ENCODE data around the gene CAMK2A. TPM values are rescaled to one million over a fixed set of nuclear protein-coding genes. Genes with fewer than 3 reads are reported as not detected.
A peak's percentile ranks its signal among the peaks of the same experiment; 100 is the strongest.

Gene CAMK2A
- total RNA-seq, 2 experiments from 2014 or later, result not detected

DNA sequence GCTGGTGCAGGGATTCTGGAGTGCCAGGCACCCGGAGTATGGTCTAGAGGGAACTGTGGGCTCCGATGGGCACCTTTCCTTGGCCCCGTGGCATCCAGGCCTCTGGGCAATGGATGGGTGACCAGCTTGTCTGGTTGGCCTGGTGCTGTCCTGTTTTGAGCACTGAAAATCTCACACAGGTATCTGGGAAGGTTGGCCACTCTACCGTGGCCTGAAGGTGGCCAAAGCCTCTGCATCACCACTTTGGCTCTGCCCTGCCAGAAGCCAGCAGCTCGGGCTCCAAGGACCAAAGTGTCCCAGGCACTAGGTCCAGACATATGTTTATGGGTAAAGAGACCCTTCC lies 70.9 kb downstream of the CAMK2A start:
- Histone ChIP-seq H3K79me2 (ENCODE audit: insufficient read depth, low read depth, low read length) (no peaks in the 10 kb centered on the region), H2AFZ (ENCODE audit: low read length) (no peak overlapping the region), H3K9me3 (ENCODE audit: low read length) (no peaks in the 10 kb centered on the region), H3K27ac (ENCODE audit: low read depth, low read length, poor library complexity, severe bottlenecking) (no peak overlapping the region), H4K20me1 (ENCODE audit: insufficient read depth, low read length) (no peaks in the 10 kb centered on the region), H3K4me3 (ENCODE audit: low read depth, low read length, poor library complexity, severe bottlenecking) (no peak overlapping the region), H3K36me3 (ENCODE audit: insufficient read depth, low read length) (no peaks in the 10 kb centered on the region), H3K9me2 (ENCODE audit: insufficient read depth, low read length) (no peaks in the 10 kb centered on the region), H3K4me1 (ENCODE audit: insufficient read depth, low read length, poor library complexity, severe bottlenecking) (no peaks in the 10 kb centered on the region), H3K4me2 (ENCODE audit: low read length) (no peak overlapping the region)
- intact Hi-C loops (cut with micrococcal nuclease; ENCODE audit: unreplicated experiment), result loop anchor here (1.0 kb wide), 2 partner anchors 57 to 88 kb away; no protein-coding TSS in a partner anchor
- ChIA-PET POLR2A (no interaction called here), CTCF (ENCODE audit: unreplicated experiment) (interaction anchor here (0.5 to 1.0 kb wide), 4 partner anchors 9 to 59 kb away, joined by 3 to 4 read pairs (median 3); no protein-coding TSS in a partner anchor)
- no peak for DNase-seq (ENCODE audit: low spot score)
- no peak for TF ChIP-seq EZH2phosphoT487 (IDR thresholded peaks at IDR 0.05; ENCODE audit: borderline replicate concordance, low read depth, low read length)
- TF ChIP-seq, protein P1, sequence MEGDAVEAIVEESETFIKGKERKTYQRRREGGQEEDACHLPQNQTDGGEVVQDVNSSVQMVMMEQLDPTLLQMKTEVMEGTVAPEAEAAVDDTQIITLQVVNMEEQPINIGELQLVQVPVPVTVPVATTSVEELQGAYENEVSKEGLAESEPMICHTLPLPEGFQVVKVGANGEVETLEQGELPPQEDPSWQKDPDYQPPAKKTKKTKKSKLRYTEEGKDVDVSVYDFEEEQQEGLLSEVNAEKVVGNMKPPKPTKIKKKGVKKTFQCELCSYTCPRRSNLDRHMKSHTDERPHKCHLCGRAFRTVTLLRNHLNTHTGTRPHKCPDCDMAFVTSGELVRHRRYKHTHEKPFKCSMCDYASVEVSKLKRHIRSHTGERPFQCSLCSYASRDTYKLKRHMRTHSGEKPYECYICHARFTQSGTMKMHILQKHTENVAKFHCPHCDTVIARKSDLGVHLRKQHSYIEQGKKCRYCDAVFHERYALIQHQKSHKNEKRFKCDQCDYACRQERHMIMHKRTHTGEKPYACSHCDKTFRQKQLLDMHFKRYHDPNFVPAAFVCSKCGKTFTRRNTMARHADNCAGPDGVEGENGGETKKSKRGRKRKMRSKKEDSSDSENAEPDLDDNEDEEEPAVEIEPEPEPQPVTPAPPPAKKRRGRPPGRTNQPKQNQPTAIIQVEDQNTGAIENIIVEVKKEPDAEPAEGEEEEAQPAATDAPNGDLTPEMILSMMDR (conservative IDR thresholded peaks at IDR 0.05; ENCODE audit: low read length), result no peak
- no TSS peak for BruUV-seq (replicated peaks)

DNA sequence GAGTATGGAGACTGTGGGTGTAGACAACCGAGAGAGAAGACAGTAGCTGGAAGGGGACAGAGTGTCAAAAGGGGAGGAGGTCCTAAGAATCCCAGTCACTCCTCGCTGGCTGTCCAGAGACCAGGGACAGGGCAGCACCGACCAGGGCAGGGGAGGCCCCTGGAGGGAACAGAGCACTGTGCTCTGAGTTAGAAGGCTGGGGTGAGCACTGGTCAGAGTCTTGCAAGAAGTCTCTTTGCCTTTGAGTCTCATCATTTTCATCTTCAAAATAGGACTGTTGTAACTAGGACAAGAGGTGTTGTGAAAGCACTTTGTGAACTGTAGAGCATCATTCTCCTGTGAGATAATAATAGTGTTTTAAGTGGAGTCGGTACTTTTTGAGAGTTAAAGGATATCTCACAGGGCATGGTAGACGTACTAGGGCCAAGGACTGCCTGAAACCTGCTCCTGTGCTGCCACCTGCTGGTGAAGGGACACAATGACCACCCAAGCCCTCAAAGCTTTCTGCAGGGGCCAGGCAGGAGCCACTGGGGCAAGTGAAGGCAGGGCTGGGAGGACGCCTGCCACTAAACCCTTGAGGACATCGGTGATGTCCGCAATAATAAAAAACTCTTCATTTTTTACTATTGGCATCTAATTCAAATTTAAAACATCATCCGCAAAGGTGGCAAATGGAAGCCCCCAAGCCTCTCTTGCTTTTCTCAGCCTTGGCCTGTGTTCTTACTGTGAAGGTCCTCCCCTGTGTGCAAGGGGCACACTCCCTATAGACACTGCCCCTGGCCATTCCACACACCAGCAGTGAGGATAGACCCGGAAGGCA lies 71.5 kb downstream of the CAMK2A start:
- BruUV-seq (replicated peaks), result no TSS peak
- no peaks in the 10 kb centered on the region for H4K20me1 ChIP-seq (ENCODE audit: insufficient read depth, low read length)
- H3K9me3 ChIP-seq (ENCODE audit: low read length), result no peaks in the 10 kb centered on the region
- no peaks in the 10 kb centered on the region for H3K79me2 ChIP-seq (ENCODE audit: insufficient read depth, low read depth, low read length)
- no peak overlapping the region for H3K4me2 ChIP-seq (ENCODE audit: low read length)
- H2AFZ ChIP-seq (ENCODE audit: low read length), result no peak overlapping the region
- TF ChIP-seq EZH2phosphoT487 (IDR thresholded peaks at IDR 0.05; ENCODE audit: borderline replicate concordance, low read depth, low read length), result no peak
- TF ChIP-seq, protein P1 (conservative IDR thresholded peaks at IDR 0.05; ENCODE audit: low read length), result peak; percentile 93
- no peaks in the 10 kb centered on the region for H3K36me3 ChIP-seq (ENCODE audit: insufficient read depth, low read length)
- H3K4me3 ChIP-seq (ENCODE audit: low read depth, low read length, poor library complexity, severe bottlenecking), result no peak overlapping the region
- DNase-seq (ENCODE audit: low spot score), result peak; percentile 82
- ChIA-PET CTCF (ENCODE audit: unreplicated experiment) (interaction anchor here (1.0 kb wide), 2 partner anchors 10 to 36 kb away, joined by 3 read pairs; no protein-coding TSS in a partner anchor), POLR2A (no interaction called here)
- H3K4me1 ChIP-seq (ENCODE audit: insufficient read depth, low read length, poor library complexity, severe bottlenecking), result no peaks in the 10 kb centered on the region
- intact Hi-C loops (cut with micrococcal nuclease; ENCODE audit: unreplicated experiment), result loop anchor here (1.0 kb wide), 2 partner anchors 57 to 88 kb away; no protein-coding TSS in a partner anchor
- no peaks in the 10 kb centered on the region for H3K9me2 ChIP-seq (ENCODE audit: insufficient read depth, low read length)
- no peak overlapping the region for H3K27ac ChIP-seq (ENCODE audit: low read depth, low read length, poor library complexity, severe bottlenecking)

DNA sequence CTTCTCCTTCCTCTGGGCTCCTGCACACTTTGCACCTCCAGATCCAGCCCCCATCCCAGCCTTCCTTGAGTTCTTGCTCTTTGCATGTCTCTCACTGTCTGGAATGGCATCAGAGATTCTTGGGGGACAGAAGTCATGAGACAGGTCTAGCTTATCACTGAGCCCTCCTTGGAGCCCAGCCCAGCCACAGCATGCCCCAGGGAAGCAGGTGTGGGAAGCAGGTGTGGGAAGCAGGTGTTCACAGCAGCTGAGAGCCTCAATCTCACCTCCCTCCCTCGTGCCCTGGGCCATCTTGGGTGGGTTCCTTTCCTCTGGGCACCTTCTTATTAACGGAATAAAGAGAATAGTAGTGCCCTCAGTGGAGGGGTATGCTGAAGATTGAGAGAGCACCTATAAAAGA lies 72.5 kb downstream of the CAMK2A start:
- no peaks in the 10 kb centered on the region for H3K36me3 ChIP-seq (ENCODE audit: insufficient read depth, low read length)
- no peaks in the 10 kb centered on the region for H3K9me3 ChIP-seq (ENCODE audit: low read length)
- H3K4me1 ChIP-seq (ENCODE audit: insufficient read depth, low read length, poor library complexity, severe bottlenecking), result no peaks in the 10 kb centered on the region
- H3K4me2 ChIP-seq (ENCODE audit: low read length), result no peak overlapping the region
- CTCF ChIA-PET (ENCODE audit: unreplicated experiment), result no interaction called here
- H4K20me1 ChIP-seq (ENCODE audit: insufficient read depth, low read length), result no peaks in the 10 kb centered on the region
- BruUV-seq (replicated peaks), result no TSS peak
- H2AFZ ChIP-seq (ENCODE audit: low read length), result no peak overlapping the region
- POLR2A ChIA-PET, result interaction anchor here (0.9 kb wide), 1 partner anchor 26 kb away, joined by 3 read pairs; no protein-coding TSS in a partner anchor
- TF ChIP-seq EZH2phosphoT487 (IDR thresholded peaks at IDR 0.05; ENCODE audit: borderline replicate concordance, low read depth, low read length), result no peak
- TF ChIP-seq, protein P1 (conservative IDR thresholded peaks at IDR 0.05; ENCODE audit: low read length), result no peak
- no peak for DNase-seq (ENCODE audit: low spot score)
- H3K4me3 ChIP-seq (ENCODE audit: low read depth, low read length, poor library complexity, severe bottlenecking), result no peak overlapping the region
- no peaks in the 10 kb centered on the region for H3K9me2 ChIP-seq (ENCODE audit: insufficient read depth, low read length)
- intact Hi-C loops (cut with micrococcal nuclease; ENCODE audit: unreplicated experiment), result no loop called here
- no peaks in the 10 kb centered on the region for H3K79me2 ChIP-seq (ENCODE audit: insufficient read depth, low read depth, low read length)
- no peak overlapping the region for H3K27ac ChIP-seq (ENCODE audit: low read depth, low read length, poor library complexity, severe bottlenecking)
